ENCODE measurements around the gene OR2AE1. TPM values are rescaled to one million over a fixed set of nuclear protein-coding genes. Genes with fewer than 3 reads are reported as not detected.

OR2AE1 gene
- total and polyA plus RNA-seq, 9 of the 15 experiments (the other 6 are each of a cell fraction or from before 2014, with no cell fraction given): 0.27 TPM; not detected in 8

- intact Hi-C loops (cut with micrococcal nuclease): no loop called here
- no peak for FAIRE-seq
- POLR2A ChIA-PET: interaction anchor here (1.9 kb wide), 1 partner anchor 17 kb away, joined by 6 read pairs; the partner anchor contains the start of gene TRIM4
Measured at GRCh38 chr7:99901581-99901980, 24.7 kb upstream of the OR2AE1 start.

More at GRCh38 chr7:99901581-99901980, 24.7 kb upstream of the OR2AE1 start:
- Histone ChIP-seq H3K27me3 (ENCODE audit: control insufficient read depth in 2 of 2, insufficient read depth in 2 of 2, low read length in 2 of 2) (no peaks in the 10 kb centered on the region), H3K4me3 (no peak overlapping the region), H3K4me1 (replicated peaks in 1 of 2; ENCODE audit: control insufficient read depth in 2 of 2, insufficient read depth in 2 of 2, low read length in 2 of 2) (no peaks in the 10 kb centered on the region; a peak in 2 of 5 replicates), H3K9ac (ENCODE audit: insufficient read depth in 1 of 2, low read depth in 2 of 2, low read length in 2 of 2) (no peak overlapping the region), H3K4me2 (ENCODE audit: insufficient read depth, low read length) (no peak overlapping the region), H3K79me2 (ENCODE audit: control insufficient read depth, insufficient read depth, low read length) (no peaks in the 10 kb centered on the region), H3K9me1 (ENCODE audit: control insufficient read depth, insufficient read depth, low read length) (no peaks in the 10 kb centered on the region), H3K9me3 (replicated peaks; ENCODE audit: control insufficient read depth, insufficient read depth, low read depth, low read length) (no peaks in the 10 kb centered on the region), H2AFZ (ENCODE audit: low read depth, low read length) (no peak overlapping the region), H4K20me1 (replicated peaks; ENCODE audit: control insufficient read depth, insufficient read depth, low read length) (peaks cover 3% of the 10 kb centered on the region; the same call in 1 of the 2 replicates), H3K27ac (ENCODE audit: extremely low read depth, low read depth, low read length) (no peak overlapping the region), H3K36me3 (ENCODE audit: control insufficient read depth, insufficient read depth, low read length) (peaks cover 62% of the 10 kb centered on the region)
- 97% methylated on average over 10 of the region's 10 CpGs for WGBS (ENCODE audit: insufficient coverage, low coverage, missing lambda C conversion rate)
- CTCF ChIA-PET (ENCODE audit: low intra/inter-chr PET ratio): no interaction called here
- in situ Hi-C loops (cut with MboI): no loop called here
- DNase-seq (ENCODE audit: extremely low read depth in 1 of 4, low spot score in 3 of 4) (no peak), ATAC-seq (no peak)
- TF ChIP-seq ZNF561 (CRISPR knock-in tag; conservative IDR thresholded peaks at IDR 0.05) (no peak), NFE2L1 (tag; IDR thresholded peaks at IDR 0.05; ENCODE audit: borderline replicate concordance, low read depth) (no peak), ZNF764 (CRISPR knock-in tag; IDR thresholded peaks at IDR 0.05; ENCODE audit: low read depth) (no peak), ARHGAP35 (IDR thresholded peaks at IDR 0.05; ENCODE audit: partially characterized antibody) (no peak), SMAD1 (IDR thresholded peaks at IDR 0.05; ENCODE audit: low read depth, low read length, partially characterized antibody) (no peak), ZNF766 (CRISPR knock-in tag; conservative IDR thresholded peaks at IDR 0.05) (no peak), BDP1 (IDR thresholded peaks at IDR 0.05; ENCODE audit: insufficient read depth, insufficient read length) (no peak), ZNF518B (CRISPR knock-in tag; IDR thresholded peaks at IDR 0.05) (no peak), XRCC3 (IDR thresholded peaks at IDR 0.05) (no peak), YBX1 (IDR thresholded peaks at IDR 0.05) (no peak), HES1 (IDR thresholded peaks at IDR 0.05; ENCODE audit: low read depth) (no peak), KAT2B (IDR thresholded peaks at IDR 0.05; ENCODE audit: low read depth, low read length) (no peak), MCM5 (IDR thresholded peaks at IDR 0.05; ENCODE audit: low read depth) (no peak), KLF16 (IDR thresholded peaks at IDR 0.05) (no peak)
- BruUV-seq (replicated peaks): no TSS peak

Data from K562 (cell line).